Measurements from ENCODE around the gene ZNF24.

Gene ZNF24

DNA sequence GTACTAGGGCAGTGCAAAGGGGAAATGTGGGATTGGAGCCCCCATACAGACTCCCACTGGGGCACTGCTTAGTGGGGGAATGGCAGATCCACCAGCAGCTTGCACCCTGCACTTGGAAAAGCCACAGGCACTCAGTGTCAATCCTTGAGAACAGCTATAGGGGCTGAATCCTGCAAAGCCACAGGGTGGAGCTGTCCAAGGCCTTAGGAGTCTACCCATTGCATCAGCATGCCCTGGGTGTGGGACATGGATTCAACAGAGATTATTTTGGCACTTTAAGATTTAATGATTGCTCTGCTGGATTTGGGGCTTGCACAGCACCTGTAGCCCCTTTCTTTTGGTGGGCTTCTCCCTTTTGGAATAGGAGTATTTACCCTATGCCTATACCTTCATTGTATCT, 8.6 kb upstream of the ZNF24 start:
- no peak for DNase-seq

DNA sequence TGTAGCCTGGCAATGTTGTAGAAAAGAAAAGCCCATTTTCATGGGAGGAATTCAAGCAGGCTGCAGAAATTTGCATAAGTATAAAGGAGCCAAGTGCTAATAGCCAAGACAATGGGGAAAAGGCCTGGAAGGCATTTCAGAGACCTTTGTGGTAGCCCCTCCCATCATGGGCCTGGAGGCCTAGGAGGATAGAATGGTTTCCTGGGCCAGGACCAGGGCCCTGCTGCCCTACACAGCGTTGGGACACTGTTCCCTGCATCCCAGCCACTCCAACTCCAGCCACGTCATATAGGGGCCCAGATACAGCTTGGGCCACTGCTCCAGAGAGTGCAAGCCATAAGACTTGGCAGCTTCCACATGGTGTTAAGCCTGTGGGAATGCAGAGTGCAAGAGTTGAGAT, 8.1 kb upstream of the ZNF24 start:
- no peak for DNase-seq

DNA sequence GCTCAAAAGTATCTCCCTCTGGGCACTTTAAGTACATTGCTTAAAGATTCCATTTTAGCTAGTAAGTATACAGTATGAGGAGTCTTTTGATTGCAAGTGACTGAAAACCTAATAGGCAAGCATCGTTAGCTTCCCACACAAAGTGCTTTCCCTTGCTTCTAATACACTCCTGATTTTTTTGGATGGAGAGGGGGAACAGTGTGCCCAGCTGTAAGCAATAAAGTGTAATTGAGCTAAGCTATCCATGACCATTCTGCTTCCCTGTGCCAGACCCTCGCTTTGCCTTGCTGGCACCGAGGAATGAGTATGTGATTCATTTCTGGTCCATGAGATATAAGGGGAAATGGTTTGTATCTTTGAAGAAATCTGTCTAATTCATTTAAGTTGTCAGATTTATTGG, 3.8 kb upstream of the ZNF24 start:
- DNase-seq: no peak

DNA sequence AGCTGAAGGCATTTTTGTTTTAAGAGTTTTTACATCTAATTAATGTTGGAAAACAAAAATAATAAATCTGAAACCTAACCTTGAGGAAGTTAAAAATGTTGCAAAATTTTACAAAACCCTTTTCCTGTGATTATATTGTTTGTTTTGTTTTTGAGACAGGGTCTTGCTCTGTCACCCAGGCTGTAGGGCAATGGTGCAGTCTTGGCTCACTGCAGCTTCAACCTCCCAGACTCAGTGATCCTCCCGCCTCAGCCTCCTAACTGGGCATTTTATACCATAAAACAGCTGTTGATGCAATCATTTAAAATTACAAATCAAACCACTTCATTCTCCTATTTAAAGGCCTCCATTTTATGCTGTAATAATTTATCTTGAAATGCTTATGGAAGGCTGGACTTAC, 1.7 kb upstream of the ZNF24 start:
- no peak for DNase-seq

DNA sequence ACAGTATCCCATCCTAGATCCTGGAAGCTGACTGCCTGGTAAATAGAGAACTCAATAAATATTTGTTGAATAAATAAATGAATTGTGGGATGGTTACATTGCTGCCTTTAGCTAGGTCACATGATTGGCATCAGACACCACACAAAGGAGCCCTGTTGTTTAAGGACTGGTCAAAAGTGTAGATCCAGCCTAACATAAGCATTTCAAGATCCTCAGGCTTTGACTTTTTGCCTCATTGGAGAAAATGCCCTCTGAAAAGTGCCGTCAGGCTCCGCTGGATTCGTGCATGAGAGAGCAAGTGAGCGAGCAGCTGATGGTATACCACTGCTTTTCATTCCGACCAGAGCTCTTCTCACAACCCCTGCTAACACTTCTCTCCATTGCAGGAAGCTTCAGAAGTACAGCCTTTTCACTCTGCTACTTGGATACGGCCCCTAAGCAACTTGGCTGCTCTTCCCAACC, 1.3 kb upstream of the ZNF24 start:
- no peak for DNase-seq

DNA sequence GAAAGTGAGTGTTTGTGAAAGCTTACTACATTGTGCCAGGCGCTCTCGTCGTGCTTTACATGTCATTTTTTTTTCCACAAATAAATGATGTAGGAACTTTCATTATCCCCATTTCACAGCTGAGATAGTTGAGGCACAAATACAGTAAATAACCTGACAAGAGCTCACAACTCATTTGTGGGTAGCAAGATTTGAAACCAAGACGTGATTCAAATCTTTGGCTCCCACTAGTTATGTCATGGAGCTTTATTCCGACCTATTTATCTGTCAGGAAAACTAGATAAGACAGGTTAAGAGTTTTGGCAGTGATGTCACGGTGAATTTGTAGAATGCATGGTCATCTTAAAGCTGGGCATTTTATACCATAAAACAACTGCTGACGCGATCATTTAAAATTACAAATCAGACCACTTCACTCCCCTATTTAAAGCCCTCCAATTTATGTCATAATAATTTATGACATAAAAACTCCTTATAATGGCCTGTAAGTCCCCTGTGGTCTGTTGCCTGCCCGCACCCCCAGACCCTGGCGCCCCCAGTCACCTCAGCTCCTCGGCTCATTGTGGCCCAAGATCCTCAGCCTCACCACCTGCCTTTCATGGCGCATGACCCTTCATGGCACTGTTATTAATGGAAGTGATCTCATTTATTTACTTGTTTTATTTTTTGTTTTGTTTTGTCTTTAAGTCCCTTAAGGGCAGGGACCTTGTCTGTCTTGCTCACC, 678 bp upstream of the ZNF24 start:
- DNase-seq: no peak

DNA sequence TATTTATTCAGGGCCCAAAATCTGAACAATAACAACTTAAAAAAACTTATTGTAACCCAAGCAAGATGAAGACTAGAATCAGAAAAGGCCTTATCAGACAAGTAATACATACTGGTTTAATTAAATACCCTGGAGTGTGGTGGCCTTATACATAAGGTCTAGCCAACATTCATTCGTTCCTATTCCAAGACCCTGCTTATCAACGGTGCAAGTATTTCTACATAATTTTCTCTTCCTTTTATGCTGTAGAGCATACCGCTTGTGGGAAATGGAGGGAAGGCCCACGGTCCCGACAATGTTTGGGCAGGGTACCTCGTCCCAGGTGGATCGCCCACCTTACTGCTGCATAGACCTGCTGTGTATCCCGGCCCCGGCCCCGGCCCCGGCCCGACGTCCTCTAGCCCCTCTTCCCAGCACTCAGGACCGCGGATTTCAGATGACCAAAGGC, 708 bp downstream of the ZNF24 start:
- DNase-seq: no peak

DNA sequence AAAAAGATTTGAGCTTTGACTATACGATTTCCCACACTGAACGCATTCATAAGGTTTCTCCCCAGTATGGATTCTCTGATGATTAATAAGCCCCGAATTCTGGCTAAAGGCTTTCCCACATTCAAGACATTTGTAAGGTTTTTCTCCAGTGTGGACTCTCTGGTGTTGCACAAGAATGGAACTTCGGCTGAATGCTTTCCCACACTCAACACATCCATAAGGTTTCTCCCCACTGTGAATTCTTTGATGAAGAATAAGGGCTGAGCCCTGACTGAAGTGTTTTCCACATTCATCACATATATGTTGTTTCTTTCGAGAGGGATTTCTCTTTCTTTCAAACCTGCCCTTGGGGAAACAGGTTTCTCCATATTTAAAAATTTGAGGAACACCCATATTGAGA, 6.9 kb downstream of the ZNF24 start:
- DNase-seq: no peak

DNA sequence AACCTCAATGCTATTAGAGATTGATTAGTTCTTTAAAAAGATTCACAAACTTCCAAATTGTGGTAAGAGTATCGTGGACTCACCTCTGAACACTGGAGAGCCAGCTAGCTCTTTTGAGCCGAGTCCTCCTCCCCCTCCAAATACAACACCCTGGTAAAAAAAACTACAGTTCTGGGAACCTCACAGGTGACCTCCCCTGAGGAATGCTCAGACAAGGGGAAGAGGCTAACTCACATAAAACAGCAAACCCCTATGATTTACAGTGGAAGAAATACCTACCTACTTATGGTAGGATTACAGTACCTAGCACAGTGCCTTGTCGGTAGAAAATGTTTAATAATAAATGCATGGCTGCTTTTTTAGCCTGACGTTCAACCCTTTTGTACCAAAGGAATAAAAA, 8.4 kb downstream of the ZNF24 start:
- no peak for DNase-seq

DNA sequence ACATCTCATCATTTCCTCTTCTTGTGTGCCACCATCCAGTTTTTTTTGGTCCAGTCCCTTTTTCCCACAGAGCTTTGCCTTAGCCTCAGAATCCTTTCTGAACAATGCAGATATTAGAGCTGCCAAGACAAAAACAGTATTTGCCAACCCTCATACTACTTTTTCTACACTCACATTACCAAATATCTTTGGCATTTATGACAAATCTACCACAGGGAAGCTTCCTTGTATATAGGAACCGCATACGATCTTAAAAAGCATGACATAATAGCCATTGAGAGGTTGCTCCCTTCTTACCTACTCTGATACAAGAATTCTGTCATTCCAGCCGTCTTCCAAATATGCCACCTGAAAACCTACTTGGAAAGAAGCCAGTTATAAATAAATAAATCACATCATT, 9.4 kb downstream of the ZNF24 start:
- DNase-seq: no peak

DNA sequence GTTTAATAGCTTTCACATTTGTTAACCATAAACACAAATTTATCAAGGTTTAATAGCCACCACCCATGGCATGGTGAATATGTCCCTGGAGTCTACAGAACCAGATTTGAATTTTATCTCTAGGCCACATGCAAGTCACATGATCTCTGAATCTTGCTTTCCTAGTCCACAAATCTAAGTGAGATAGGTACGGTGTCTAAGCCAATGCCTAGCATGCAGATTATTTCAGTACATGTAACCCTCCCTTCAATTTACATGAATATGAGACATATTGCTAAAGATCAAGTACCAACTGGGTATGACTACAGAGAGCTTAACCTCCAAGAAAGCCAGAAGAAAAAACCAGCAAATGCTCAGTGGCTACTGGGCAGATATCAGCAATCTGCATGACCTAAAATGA, 10.0 kb downstream of the ZNF24 start:
- no peak for DNase-seq

DNA sequence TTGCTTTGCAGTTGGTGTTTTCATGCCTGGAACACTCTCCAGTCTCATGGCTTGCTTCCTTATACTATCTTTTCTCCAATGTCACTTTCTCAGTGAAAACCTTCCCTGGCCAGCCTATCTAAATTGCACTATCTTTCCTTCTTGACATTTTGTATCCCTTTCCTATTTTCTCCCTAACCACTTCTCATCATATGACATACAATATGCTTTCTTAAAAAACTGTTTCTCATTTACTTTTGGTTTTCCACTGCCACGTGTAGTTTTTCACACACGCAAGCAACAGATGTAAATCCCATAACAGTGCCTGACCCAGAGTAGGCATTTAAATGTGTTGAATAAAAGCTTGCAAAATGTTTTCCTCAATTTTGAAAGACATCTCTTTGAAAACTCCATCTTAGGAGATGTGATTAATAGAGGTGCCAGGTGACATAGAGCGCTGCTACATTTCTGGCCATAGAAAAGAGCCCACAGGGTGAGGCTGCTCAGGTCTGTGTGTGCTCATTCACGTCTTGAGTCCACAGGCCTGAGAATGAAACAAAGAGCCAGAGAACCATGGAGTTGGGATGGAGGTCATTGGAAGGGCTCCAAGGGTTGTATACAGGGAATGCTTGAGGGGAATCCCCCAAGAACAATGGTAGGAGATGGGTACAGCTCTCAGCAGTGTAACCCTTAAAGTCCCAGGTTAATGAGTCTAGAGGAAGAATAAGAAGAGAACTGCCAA, 12.7 kb downstream of the ZNF24 start:
- DNase-seq: no peak

DNA sequence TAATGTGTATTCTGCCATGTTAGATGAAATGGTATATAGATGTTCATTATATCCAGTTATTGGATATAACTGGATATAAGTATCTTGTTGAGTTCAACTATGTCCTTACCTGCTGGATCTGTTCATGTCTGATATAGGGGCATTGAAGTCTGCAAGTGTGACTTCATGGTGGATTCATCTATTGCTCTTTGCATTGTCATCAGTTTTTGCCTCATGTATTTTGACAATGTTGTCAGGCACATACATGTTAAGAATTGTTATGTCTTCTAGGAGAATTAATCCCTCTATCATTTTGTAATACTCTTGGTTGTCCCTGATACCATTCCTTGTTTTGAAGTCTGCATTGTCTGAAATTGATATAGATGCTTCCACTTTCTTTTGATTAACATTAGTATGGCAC, 15.4 kb downstream of the ZNF24 start:
- DNase-seq: no peak

DNA sequence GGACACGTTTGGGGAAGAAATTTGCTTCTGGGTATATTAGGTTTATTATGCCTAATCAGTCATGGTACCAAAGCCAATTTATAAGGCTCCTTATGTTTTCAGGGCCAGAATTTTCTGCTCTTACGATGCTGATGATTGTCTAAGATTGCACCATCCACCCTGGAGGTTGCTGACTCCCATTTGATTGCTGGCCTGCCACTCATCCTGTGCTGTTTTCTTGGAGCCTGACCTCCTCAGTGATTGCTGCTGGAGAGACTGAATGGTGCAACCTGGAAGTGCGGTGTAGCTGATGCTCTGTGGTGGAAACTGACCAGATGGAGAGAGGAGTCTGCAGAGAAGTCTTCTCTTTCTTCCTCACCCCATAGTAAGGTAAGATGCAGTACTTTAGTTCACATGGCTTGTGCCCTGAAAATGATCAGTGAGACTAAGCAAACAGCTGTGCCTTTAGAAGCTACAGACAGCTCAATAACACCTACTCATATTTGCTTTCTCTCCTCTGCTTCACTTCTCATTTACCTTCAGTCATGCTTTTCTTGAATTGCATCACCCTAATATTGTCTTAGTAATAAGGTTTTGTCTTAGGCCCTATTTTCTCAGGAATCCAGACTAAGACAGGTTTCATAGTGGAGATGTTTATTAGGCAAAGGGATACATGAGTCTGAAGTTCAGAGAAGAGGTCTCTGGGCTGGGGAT, 17.4 kb downstream of the ZNF24 start:
- DNase-seq: no peak

DNA sequence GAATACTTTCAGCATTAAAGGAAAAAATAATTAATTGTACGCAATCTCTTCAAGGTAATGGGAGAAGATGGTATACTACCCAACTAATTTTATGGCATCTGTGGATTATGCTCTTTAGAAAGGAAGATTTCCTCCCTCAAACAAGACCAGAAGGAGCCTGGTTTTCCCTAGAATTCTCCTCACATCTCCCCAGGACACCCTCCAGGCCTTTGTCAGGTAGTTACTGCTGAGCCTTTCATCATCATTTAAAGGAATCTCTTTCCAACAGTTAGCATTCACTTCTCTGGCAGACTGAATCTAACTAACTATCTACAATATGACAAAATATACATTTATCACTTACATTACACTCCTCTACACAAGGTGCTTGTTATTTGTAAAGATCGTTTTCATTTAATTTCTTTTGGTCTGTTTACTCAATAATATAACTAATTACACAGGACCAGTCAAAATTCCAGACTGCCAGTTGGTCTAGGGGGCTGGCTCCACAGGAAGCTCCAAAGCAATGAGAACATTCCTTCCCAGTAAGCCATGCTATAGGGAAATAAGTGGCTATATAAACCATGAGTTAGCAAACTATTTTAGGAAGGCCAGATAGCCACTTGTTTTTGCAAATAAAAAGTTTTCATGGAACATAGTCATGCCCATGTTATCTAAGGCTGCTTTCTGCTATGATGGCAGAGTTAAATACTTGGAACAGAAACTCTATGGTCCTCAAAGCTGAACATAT, 19.1 kb downstream of the ZNF24 start:
- no peak for DNase-seq

DNA sequence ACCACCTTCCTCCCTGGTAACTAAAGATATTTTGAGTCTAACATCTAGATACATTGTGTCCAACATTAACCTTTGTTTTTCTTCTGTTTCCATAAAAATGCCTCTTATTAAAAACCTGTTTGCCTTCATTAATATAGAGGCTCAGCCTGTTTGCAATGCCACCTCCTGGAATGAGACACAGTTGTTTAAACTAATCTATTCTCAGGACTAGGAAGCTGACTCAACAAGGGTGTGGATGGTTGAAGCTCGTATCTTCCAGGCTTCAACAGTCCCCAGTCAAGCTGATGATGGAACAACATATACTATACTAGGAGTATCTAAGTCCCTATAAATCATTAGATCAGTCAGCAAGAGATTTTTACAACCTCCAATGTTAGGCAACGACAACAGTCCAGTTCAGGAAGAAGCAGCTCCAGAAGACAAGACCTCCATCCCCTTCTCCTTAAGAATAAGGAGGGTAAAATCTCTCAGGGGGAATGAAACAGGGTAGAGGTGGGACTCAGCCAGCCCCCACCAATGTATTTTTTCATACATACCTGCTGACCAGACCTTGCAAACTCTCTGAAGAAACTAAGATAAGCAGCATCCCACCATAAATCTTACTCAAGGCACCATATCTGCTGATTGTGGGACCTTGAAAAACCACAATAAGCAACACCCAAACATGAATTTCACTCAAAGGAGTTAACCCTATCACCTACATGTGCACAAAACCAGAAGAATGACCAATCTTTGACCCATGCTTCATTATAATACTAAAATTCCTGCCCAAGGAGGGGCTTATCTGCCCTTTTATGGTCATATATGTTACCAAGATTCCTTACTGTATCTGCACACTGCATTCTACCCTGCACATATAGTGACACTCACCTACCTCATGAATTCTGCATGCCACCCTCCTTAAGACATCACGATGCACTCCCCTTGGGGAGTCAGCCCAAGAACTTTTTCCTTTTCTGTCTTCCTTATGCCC, 21.4 kb downstream of the ZNF24 start:
- DNase-seq: no peak

DNA sequence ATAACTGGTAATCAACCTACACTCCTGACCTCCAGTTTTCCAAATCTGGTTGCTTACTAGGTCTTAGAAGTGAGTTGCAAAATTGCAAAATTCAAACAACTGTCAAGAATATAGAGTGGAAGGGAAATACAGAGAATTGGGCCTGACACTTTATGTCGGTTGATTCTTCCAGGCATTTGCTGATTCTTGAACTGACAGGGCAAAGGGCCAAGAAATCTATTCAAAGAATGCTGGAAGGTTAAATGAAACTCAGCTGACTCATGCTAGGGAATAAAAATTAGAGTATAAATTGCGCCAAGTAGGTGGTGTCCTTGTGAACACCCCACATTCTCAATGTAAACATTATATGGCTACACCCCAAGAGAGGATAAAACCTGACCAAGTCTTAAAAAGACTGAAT, 32.7 kb downstream of the ZNF24 start:
- DNase-seq: no peak

DNA sequence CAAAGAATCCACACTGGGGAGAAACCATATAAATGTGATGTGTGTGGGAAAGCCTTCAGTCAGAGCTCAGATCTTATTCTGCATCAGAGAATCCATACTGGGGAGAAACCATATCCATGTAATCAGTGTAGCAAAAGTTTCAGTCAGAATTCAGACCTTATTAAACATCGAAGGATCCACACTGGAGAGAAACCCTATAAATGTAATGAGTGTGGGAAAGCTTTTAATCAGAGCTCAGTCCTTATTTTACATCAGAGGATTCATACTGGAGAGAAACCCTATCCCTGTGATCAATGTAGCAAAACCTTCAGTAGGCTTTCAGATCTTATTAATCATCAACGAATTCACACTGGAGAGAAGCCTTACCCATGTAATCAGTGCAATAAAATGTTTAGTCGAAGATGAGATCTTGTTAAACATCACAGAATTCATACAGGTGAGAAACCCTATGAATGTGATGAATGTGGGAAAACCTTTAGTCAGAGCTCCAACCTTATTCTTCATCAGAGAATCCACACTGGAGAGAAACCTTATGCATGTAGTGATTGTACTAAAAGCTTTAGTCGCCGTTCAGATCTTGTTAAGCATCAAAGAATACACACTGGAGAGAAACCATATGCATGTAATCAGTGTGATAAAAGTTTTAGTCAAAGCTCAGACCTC, 37.5 kb downstream of the ZNF24 start:
- no peak for DNase-seq

DNA sequence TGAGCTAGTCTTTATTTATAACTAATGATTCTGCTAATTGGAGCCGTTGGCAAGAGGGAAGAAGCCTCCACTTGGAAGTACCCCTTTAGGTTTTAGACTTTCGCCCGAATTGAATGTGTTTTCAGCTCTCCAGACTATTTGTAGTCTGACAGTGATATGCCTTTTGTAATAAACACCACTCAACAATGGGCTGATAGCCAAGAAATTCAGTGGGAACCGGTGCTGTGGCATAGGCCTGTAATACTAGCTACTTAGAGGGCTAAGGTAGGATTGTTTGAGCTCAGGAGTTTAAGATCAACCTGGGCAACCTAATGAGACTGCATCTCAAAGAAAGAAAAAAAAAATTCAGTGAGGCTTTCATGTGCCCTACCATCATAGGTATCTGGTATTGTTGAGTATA, 40.6 kb downstream of the ZNF24 start:
- DNase-seq: no peak

DNA sequence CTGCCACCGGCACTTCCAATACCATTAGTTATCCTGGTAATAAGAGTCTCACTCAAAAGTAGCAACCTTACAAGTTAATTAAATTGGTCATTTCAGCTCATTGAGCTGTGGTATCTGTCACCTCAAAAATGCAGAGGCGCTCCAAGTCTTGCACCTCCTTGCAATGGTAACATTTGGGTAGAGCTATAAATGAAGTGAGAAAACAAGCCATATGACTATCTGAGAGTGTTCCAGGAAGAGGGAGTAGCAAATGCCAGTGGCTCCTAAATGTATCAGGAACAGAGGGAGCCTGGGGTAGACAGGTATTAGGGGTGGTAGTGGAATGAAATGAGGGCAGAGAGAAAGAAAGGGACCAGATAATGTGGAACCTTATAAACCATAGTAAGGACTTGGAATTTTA, 48.2 kb downstream of the ZNF24 start:
- DNase-seq: no peak

DNA sequence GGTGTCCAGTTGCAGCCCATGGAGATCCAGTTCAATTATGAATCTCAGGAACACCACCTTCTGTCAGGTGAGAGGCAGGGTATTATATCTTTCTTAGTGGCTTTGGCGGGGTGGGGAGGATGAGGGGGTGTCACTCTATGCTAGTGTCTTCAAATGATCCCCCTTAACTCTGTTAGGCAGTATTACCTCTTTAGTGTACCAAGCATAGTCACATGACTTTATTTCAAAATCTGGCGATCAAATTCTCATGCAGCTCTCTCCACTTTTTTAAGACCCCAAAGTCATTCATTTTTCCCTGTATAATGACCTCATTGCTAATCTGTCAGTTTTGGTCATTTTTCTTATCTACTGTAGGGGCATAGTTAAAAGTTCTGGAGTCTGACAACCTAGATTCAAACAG, 53.1 kb downstream of the ZNF24 start:
- no peak for DNase-seq
